ENCODE data around the gene NPAS3. TPM values are rescaled to one million over a fixed set of nuclear protein-coding genes. Genes with fewer than 3 reads are reported as not detected.

NPAS3 gene
- total RNA-seq, 1 donor from 2014 or later: 0.93 TPM

- no peak for DNase-seq (ENCODE audit: extremely low read depth, low read depth, low spot score)
These were observed 704.9 kb downstream of the NPAS3 start for GRCh38 chr14:33643426-33644181.

- no peak for DNase-seq (ENCODE audit: extremely low read depth, low read depth, low spot score)
These were observed 708.1 kb downstream of the NPAS3 start for GRCh38 chr14:33646692-33647260.

GRCh38 chr14:33647385-33647786 is 708.7 kb downstream of the NPAS3 start:
- DNase-seq (ENCODE audit: extremely low read depth, low read depth, low spot score): peak; percentile 72

GRCh38 chr14:33650430-33650829 is 711.8 kb downstream of the NPAS3 start:
- no peak for DNase-seq (ENCODE audit: extremely low read depth, low read depth, low spot score)

- no peak for DNase-seq (ENCODE audit: extremely low read depth, low read depth, low spot score)
These were observed 714.1 kb downstream of the NPAS3 start for GRCh38 chr14:33652566-33653307.

GRCh38 chr14:33653308-33653695 is 714.6 kb downstream of the NPAS3 start:
- DNase-seq (ENCODE audit: extremely low read depth, low read depth, low spot score): no peak

- DNase-seq (ENCODE audit: extremely low read depth, low read depth, low spot score): no peak
These were observed 716.7 kb downstream of the NPAS3 start for GRCh38 chr14:33655421-33655820.

- no peak for DNase-seq (ENCODE audit: extremely low read depth, low read depth, low spot score)
These were observed 718.8 kb downstream of the NPAS3 start for GRCh38 chr14:33657476-33657875.

- no peak for DNase-seq (ENCODE audit: extremely low read depth, low read depth, low spot score)
These were observed 721.6 kb downstream of the NPAS3 start for GRCh38 chr14:33660248-33660647.

- DNase-seq (ENCODE audit: extremely low read depth, low read depth, low spot score): no peak
These were observed 722.4 kb downstream of the NPAS3 start for GRCh38 chr14:33661101-33661500.

GRCh38 chr14:33668066-33668465 is 729.4 kb downstream of the NPAS3 start:
- no peak for DNase-seq (ENCODE audit: extremely low read depth, low read depth, low spot score)

GRCh38 chr14:33669111-33669510 is 730.4 kb downstream of the NPAS3 start:
- no peak for DNase-seq (ENCODE audit: extremely low read depth, low read depth, low spot score)

GRCh38 chr14:33670235-33670634 is 731.6 kb downstream of the NPAS3 start:
- no peak for DNase-seq (ENCODE audit: extremely low read depth, low read depth, low spot score)

GRCh38 chr14:33671556-33671955 is 732.9 kb downstream of the NPAS3 start:
- DNase-seq (ENCODE audit: extremely low read depth, low read depth, low spot score): no peak

GRCh38 chr14:33674927-33675326 is 736.2 kb downstream of the NPAS3 start:
- no peak for DNase-seq (ENCODE audit: extremely low read depth, low read depth, low spot score)

GRCh38 chr14:33675415-33676130 is 736.9 kb downstream of the NPAS3 start:
- no peak for DNase-seq (ENCODE audit: extremely low read depth, low read depth, low spot score)

- DNase-seq (ENCODE audit: extremely low read depth, low read depth, low spot score): no peak
These were observed 737.5 kb downstream of the NPAS3 start for GRCh38 chr14:33676135-33676566.

GRCh38 chr14:33676891-33677290 is 738.2 kb downstream of the NPAS3 start:
- no peak for DNase-seq (ENCODE audit: extremely low read depth, low read depth, low spot score)

GRCh38 chr14:33678005-33678404 is 739.3 kb downstream of the NPAS3 start:
- no peak for DNase-seq (ENCODE audit: extremely low read depth, low read depth, low spot score)

GRCh38 chr14:33679025-33679424 is 740.3 kb downstream of the NPAS3 start:
- no peak for DNase-seq (ENCODE audit: extremely low read depth, low read depth, low spot score)
